Fibroblast of mammary gland (primary cell): ENCODE measurements around the gene TRAPPC5.

ENCODE experiments used
- DNase-seq: peaks from one replicate; pipeline ENCODE4 v3.0.0-alpha.2; 2010; ENCODE audit warnings: low read depth
- H3K4me3 ChIP-seq: 2 replicates; pipeline ENCODE4 v1.5.1; 2011; ENCODE audit warnings: low read depth, mild to moderate bottlenecking, low read length, moderate library complexity; ENCODE audit not compliant: control insufficient read depth
- TF ChIP-seq, protein P1 (sequence below): conservative IDR thresholded peaks from 2 replicates; pipeline ENCODE4 v1.5.1; 2011; ENCODE audit warnings: low read depth, low read length, inconsistent platforms; ENCODE audit not compliant: control insufficient read depth, insufficient read depth

The TRAPPC5 gene

DNA sequence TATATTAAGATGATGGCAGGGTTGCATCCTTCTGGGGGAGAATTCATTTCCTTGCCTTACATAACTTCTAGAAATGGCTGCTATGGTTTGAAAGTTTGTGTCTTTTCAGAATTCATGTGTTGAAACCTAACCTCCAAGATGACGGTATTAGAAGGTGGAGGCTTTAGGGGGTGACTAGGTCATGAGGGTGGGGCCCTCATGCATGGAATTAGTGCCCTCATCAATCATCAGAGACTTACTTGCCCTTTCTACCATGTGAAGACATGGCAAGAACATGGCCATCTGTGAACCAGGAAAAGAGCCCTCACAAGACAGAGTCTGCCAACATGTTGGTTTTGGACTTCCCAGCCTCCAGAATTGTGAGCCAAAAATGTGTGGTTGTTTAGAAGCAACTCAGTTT, 36.1 kb downstream of the TRAPPC5 start:
- TF ChIP-seq, protein P1, sequence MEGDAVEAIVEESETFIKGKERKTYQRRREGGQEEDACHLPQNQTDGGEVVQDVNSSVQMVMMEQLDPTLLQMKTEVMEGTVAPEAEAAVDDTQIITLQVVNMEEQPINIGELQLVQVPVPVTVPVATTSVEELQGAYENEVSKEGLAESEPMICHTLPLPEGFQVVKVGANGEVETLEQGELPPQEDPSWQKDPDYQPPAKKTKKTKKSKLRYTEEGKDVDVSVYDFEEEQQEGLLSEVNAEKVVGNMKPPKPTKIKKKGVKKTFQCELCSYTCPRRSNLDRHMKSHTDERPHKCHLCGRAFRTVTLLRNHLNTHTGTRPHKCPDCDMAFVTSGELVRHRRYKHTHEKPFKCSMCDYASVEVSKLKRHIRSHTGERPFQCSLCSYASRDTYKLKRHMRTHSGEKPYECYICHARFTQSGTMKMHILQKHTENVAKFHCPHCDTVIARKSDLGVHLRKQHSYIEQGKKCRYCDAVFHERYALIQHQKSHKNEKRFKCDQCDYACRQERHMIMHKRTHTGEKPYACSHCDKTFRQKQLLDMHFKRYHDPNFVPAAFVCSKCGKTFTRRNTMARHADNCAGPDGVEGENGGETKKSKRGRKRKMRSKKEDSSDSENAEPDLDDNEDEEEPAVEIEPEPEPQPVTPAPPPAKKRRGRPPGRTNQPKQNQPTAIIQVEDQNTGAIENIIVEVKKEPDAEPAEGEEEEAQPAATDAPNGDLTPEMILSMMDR, result no peak
- H3K4me3 ChIP-seq, result no peak overlapping the region
- no peak for DNase-seq

DNA sequence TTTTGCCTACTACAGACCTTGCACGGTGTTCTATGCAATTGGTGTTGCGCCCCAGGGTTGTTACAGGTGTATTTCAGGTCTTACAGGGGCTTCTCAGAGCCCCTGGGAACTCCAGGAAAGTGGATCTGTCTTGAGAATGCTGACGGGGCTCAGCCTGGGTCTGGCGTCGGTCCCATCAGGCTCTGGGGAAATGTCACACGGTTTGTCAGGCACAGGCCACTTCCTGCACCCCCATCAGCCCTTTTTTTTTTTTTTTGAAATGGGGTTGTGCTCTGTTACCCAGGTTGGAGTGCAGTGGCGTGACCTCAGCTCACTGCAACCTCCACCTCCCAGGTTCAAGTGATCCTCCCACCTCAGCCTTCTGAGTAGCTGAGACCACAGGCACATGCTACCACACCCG, 38.0 kb downstream of the TRAPPC5 start:
- DNase-seq, result no peak
- TF ChIP-seq, protein P1, result no peak

DNA sequence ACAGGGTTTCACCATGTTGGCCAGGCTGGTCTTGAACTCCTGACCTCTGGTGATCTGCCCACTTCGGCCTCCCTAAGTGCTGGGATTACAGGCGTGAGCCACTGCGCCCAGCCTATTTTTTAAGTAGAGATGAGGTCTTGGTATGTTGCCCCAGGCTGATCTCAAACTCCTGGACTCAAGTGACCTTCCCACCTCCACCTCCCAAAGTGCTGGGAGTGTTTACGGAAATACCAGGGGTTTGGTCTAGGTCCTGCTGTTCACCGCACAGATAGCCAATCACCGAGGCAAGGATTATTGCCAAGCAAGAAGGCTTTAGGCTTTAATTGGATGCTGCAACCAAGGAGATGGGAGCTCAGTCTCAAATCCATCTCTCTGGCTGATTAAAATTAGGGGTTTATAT, 39.7 kb downstream of the TRAPPC5 start:
- TF ChIP-seq, protein P1, result no peak
- H3K4me3 ChIP-seq, result no peak overlapping the region
- DNase-seq, result no peak

More for the DNA sequence above, 38.0 kb downstream of the TRAPPC5 start:
- no peak overlapping the region for H3K4me3 ChIP-seq

DNA sequence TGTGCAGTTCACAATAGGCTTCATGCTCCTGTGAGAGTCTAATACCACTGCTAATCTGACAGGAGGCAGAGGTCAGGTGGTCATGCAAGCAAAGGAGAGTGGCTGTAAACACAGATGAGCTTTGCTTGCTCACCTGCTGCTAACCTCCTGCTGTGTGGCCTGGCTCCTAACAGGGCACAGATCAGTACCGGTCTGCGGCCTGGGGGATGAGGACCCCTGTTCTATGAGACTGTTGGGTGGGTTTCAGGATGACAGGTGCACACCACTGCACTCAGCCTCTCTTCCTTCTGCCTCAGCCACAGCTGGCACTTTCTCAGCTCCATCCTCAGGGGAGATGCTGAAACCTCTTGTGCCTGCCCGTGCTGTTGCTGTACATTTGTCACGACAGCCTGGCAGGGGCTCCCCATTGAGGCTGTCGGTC, 41.6 kb downstream of the TRAPPC5 start:
- DNase-seq, result no peak
- TF ChIP-seq, protein P1, result no peak
- no peak overlapping the region for H3K4me3 ChIP-seq

DNA sequence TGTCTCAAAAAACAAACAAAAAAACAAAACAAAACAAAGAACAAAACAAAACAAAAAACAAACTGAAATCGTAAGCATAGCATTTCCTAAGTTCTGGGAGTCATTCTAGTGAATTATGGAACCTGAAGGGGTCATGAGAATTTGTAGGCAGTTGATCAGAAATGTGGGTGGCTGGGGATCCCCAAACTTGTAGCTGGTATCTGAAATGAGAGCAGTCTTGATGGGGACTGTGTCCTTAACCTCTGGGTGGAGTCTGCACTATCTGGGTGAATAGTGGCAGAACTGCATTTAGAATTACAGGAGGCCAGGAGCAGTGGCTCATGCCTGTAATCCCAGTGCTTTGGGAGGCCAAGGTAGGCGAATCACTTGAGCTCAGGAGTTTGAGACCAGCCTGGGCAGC, 45.2 kb downstream of the TRAPPC5 start:
- TF ChIP-seq, protein P1, result no peak

DNA sequence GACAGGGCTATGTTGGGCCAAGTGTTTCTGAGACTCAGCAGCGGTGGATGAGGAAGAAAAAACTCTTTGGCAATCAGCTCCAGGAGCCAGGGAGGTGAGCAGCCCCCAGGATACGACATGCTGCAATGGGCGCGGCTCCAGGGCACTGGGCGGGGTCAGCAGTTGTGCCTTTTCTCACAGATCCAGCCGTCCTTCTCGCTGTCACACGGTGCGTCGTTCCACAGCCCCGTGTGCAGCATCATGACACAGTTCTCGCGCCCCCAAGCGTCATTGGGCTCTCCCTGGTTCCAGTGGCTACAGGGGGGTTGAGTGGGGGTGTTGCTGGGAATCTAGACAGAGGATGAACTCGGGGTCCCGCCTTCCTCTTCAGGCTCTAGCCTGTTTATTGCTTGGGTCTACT, 48.6 kb downstream of the TRAPPC5 start:
- TF ChIP-seq, protein P1, result no peak
- no peak for DNase-seq
- H3K4me3 ChIP-seq, result no peak overlapping the region

More for the DNA sequence above, 45.2 kb downstream of the TRAPPC5 start:
- no peak for DNase-seq
- no peak overlapping the region for H3K4me3 ChIP-seq

DNA sequence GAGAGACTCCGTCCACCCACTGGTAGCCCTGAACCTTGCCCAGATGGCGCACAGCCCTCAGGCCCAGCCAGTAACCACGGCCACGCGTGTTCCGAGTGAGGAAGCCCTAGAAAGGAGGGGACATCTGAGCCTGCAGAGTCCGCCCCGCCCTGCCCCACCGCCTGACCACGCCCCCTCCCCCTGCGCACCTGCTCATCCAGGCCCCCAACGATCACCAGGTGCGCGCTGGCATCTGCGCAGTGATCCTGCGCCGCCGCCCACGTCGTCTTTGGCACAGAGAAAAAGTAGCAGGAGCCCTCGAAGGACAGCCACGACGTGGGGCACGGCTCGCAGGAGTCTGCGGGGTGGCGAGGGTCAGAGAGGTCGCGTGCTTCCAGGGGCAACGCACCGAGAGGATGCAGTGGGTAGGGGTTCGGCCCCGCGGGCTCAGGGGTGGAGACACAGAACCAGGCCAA, 49.2 kb downstream of the TRAPPC5 start:
- no peak for DNase-seq
- TF ChIP-seq, protein P1, result no peak
- H3K4me3 ChIP-seq, result no peak overlapping the region
